HepG2 (cell line): Measurements from ENCODE around the gene SLC25A22. TPM values are rescaled to one million over a fixed set of nuclear protein-coding genes. Genes with fewer than 3 reads are reported as not detected.

Experiments
- AHDC1 ChIP-seq: sonication (generic); formaldehyde crosslinking; IDR thresholded peaks from 2 replicates; pipeline ENCODE4 v1.5.1; 2020; ENCODE audit warnings: mild to moderate bottlenecking, missing genetic modification reagents, borderline replicate concordance
- ASH2L ChIP-seq: fragments of 300-600, 200-600 bp; sonication (generic); IDR thresholded peaks from 2 replicates; pipeline ENCODE4 v1.7.0; 2017; ENCODE audit warnings: low read depth, mild to moderate bottlenecking, moderate library complexity, mixed read lengths, low read length; ENCODE audit not compliant: insufficient read length
- DPF2 ChIP-seq: sonication (generic); formaldehyde crosslinking; IDR thresholded peaks from 2 replicates; pipeline ENCODE4 v1.4.0; 2020; ENCODE audit warnings: mild to moderate bottlenecking, low read depth, missing genetic modification reagents, borderline replicate concordance
- DR1 ChIP-seq: sonication (generic); formaldehyde crosslinking; IDR thresholded peaks from 2 replicates; pipeline ENCODE4 v1.8.0; 2021; ENCODE audit warnings: mild to moderate bottlenecking, missing genetic modification reagents, inconsistent platforms
- FOXK1 ChIP-seq: sonication (generic); formaldehyde crosslinking; IDR thresholded peaks from 2 replicates; pipeline ENCODE4 v1.4.0; 2020; ENCODE audit warnings: low read depth, missing genetic modification reagents, borderline replicate concordance
- GABPA ChIP-seq, 2 experiments: IDR thresholded peaks; 2 replicates each; pipeline ENCODE4 v1.6.1; 2011 to 2016; ENCODE audit warnings: low read depth in 2 of 2, low read length in 1 of 2, missing biosample characterization in 1 of 2, missing genetic modification characterization in 1 of 2
- GPN1 ChIP-seq: sonication (generic); formaldehyde crosslinking; IDR thresholded peaks from 2 replicates; pipeline ENCODE4 v1.5.1; 2020; ENCODE audit warnings: missing genetic modification reagents, borderline replicate concordance
- MEF2D ChIP-seq: sonication (generic); formaldehyde crosslinking; IDR thresholded peaks from 2 replicates; pipeline ENCODE4 v1.5.1; 2020; ENCODE audit warnings: mild to moderate bottlenecking, missing genetic modification reagents
- MTF1 ChIP-seq: sonication (generic); formaldehyde crosslinking; IDR thresholded peaks from 2 replicates; pipeline ENCODE4 v1.5.0; 2020; ENCODE audit warnings: missing genetic modification reagents
- PHF21A ChIP-seq: sonication (generic); formaldehyde crosslinking; IDR thresholded peaks from 2 replicates; pipeline ENCODE4 v1.5.0; 2020; ENCODE audit warnings: mild to moderate bottlenecking, missing genetic modification reagents
- SALL2 ChIP-seq: sonication (generic); formaldehyde crosslinking; IDR thresholded peaks from 2 replicates; pipeline ENCODE4 v1.8.1; 2023; ENCODE audit warnings: mild to moderate bottlenecking, missing genetic modification reagents, inconsistent platforms
- SP5 ChIP-seq: IDR thresholded peaks from 2 replicates; pipeline ENCODE4 v1.6.1; 2016; ENCODE audit warnings: low read depth, borderline replicate concordance
- YEATS4 ChIP-seq: sonication (generic); formaldehyde crosslinking; IDR thresholded peaks from 2 replicates; pipeline ENCODE4 v1.4.0; 2020; ENCODE audit warnings: missing genetic modification reagents, borderline replicate concordance
- ZFP41 ChIP-seq: sonication (generic); formaldehyde crosslinking; IDR thresholded peaks from 2 replicates; pipeline ENCODE4 v1.4.0; 2020; ENCODE audit warnings: mild to moderate bottlenecking, missing genetic modification reagents, borderline replicate concordance
- ZFP82 ChIP-seq: sonication (generic); formaldehyde crosslinking; IDR thresholded peaks from 2 replicates; pipeline ENCODE4 v1.5.1; 2020; ENCODE audit warnings: mild to moderate bottlenecking, missing genetic modification reagents, borderline replicate concordance
- ZNF101 ChIP-seq: sonication (generic); formaldehyde crosslinking; IDR thresholded peaks from 2 replicates; pipeline ENCODE4 v1.4.0; 2020; ENCODE audit warnings: mild to moderate bottlenecking, low read depth, missing genetic modification reagents, borderline replicate concordance
- ZNF234 ChIP-seq: sonication (generic); formaldehyde crosslinking; conservative IDR thresholded peaks from 2 replicates; pipeline ENCODE4 v1.5.1; 2020; ENCODE audit warnings: mild to moderate bottlenecking, missing genetic modification reagents
- ZNF335 ChIP-seq: sonication (generic); formaldehyde crosslinking; IDR thresholded peaks from 2 replicates; pipeline ENCODE4 v1.4.0; 2020; ENCODE audit warnings: missing genetic modification reagents
- ZNF75D ChIP-seq: sonication (generic); formaldehyde crosslinking; IDR thresholded peaks from 2 replicates; pipeline ENCODE4 v1.8.1; 2023; ENCODE audit warnings: missing genetic modification reagents, mild to moderate bottlenecking, borderline replicate concordance
- polyA plus RNA-seq, 8 experiments: library from polyadenylated mRNA; depleted of rRNA in 3 of 8; stranded (reverse) in 7 of 8; unstranded in 1 of 8; fragments of >200 nt; fragmentation: Illumina TruSeq in 4 of 8; extraction: Trizol in 4 of 8; gene quantifications; 2 replicates each; pipeline versions ENCODE4 v1.2.1 to v1.2.3, GENCODE V29; 2011 to 2016; ENCODE audit warnings: low read depth in 4 of 8, missing spikeins in 1 of 8, mixed read lengths in 1 of 8; ENCODE audit not compliant: insufficient read depth in 1 of 8
- total RNA-seq, 5 experiments: library from RNA; depleted of rRNA; stranded (reverse); fragments of >200 nt; fragmentation: Illumina TruSeq; extraction: Trizol; gene quantifications; 2 replicates each; pipeline ENCODE4 v1.2.3, GENCODE V29; 2016; ENCODE audit warnings: low read depth in 1 of 5
- TF ChIP-seq, protein P1 (sequence below): sonication (generic); formaldehyde crosslinking; IDR thresholded peaks from 2 replicates; pipeline ENCODE4 v1.4.0; 2020; ENCODE audit warnings: mild to moderate bottlenecking, low read depth, missing genetic modification reagents
- TF ChIP-seq, protein P2 (sequence below): sonication (generic); formaldehyde crosslinking; IDR thresholded peaks from 2 replicates; pipeline ENCODE4 v1.5.1; 2020; ENCODE audit warnings: missing genetic modification reagents, mild to moderate bottlenecking, borderline replicate concordance

SLC25A22 gene
- total and polyA plus RNA-seq, 2 of the 13 experiments (the other 11 are each of a cell fraction or from before 2014, with no cell fraction given): 12.4 to 19.2 TPM

DNA sequence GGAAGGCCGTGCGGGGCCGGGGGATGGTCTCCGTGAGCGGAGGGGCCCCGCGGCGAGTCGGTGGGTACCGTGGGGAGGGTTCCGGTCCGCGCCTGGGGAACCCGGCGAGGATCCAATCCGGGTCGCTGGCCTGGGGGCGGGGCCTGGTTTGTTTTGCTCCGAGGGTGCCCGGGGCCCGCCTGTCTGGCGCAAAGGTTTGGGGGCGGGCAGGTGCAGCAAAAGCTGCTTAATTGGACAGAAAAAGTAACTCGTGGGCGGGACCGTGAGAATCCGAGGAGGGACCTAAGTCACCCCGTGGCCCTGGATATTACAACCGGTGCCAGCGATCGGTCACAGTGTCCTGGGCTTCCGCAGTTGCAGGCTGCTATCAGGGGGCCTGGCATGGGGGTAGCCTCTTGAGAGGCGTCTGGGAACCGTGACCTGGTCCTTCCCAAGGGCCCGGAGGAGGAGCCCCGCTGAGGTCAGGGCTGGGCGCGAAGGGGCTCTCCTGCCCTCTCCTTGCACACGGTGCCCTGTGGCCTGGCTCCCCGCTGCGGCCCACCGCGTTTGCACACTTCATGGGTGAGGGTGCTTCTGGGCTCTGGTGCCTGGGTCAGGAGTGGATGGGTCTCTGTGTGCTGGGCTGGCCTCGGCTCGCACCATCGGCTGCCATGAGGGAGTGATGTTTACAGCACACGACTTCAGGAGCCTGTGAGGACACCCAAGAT lies 22.0 kb upstream of the SLC25A22 start (continued):
- TF ChIP-seq SP5 (CRISPR knock-in tag) (peak; percentile 30; the same call in 1 of the 2 replicates), GABPA (IDR thresholded peaks at IDR 0.05; ENCODE audit: low read depth, low read length) (no peak), GABPA (CRISPR knock-in tag; IDR thresholded peaks at IDR 0.05; ENCODE audit: low read depth) (peak; percentile 57; the same call in 1 of the 2 replicates), YEATS4 (CRISPR knock-in tag) (peak; percentile 8; the same call in 1 of the 2 replicates), MTF1 (CRISPR knock-in tag) (0 out of 2 replicates have a peak, but pooled peaks have one; percentile 54), ZNF75D (CRISPR knock-in tag) (no peak), ZNF335 (CRISPR knock-in tag) (peak; percentile 93), GPN1 (no peak), ZNF234 (no peak), PHF21A (CRISPR knock-in tag) (0 out of 2 replicates have a peak, but pooled peaks have one; percentile 8), FOXK1 (peak; percentile 26; the same call in 1 of the 2 replicates), DR1 (CRISPR knock-in tag) (no peak), AHDC1 (peak; percentile 48; the same call in 1 of the 2 replicates), SALL2 (CRISPR knock-in tag) (no peak), ASH2L (peak; percentile 19), ZFP41 (CRISPR knock-in tag) (no peak), DPF2 (CRISPR knock-in tag) (no peak), ZNF101 (no peak), ZFP82 (CRISPR knock-in tag) (peak; percentile 40; the same call in 1 of the 2 replicates), MEF2D (CRISPR knock-in tag) (peak; percentile 66; the same call in 1 of the 2 replicates)
- TF ChIP-seq, protein P1, sequence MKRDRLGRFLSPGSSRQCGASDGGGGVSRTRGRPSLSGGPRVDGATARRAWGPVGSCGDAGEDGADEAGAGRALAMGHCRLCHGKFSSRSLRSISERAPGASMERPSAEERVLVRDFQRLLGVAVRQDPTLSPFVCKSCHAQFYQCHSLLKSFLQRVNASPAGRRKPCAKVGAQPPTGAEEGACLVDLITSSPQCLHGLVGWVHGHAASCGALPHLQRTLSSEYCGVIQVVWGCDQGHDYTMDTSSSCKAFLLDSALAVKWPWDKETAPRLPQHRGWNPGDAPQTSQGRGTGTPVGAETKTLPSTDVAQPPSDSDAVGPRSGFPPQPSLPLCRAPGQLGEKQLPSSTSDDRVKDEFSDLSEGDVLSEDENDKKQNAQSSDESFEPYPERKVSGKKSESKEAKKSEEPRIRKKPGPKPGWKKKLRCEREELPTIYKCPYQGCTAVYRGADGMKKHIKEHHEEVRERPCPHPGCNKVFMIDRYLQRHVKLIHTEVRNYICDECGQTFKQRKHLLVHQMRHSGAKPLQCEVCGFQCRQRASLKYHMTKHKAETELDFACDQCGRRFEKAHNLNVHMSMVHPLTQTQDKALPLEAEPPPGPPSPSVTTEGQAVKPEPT (CRISPR knock-in tag): no peak
- TF ChIP-seq, protein P2, sequence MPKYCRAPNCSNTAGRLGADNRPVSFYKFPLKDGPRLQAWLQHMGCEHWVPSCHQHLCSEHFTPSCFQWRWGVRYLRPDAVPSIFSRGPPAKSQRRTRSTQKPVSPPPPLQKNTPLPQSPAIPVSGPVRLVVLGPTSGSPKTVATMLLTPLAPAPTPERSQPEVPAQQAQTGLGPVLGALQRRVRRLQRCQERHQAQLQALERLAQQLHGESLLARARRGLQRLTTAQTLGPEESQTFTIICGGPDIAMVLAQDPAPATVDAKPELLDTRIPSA (CRISPR knock-in tag): no peak
